NT2/D1 (cell line): Measurements from ENCODE around the gene TMED1.

Source experiments
- SUZ12 ChIP-seq: IDR thresholded peaks from 2 replicates; pipeline ENCODE4 v1.6.1; 2011; ENCODE audit not compliant: insufficient read length, insufficient read depth; ENCODE audit errors: extremely low read depth
- YY1 ChIP-seq: IDR thresholded peaks from 2 replicates; pipeline ENCODE4 v1.6.1; 2011; ENCODE audit not compliant: insufficient read length, insufficient read depth

GRCh38 chr19:10835754-10836478 lies at the start of gene TMED1:
- TF ChIP-seq YY1 = peak; percentile 22
- no peak for TF ChIP-seq SUZ12
